Lower lobe of right lung (tissue), 2 donors: Measurements from ENCODE around the gene CCDC182. TPM values are rescaled to one million over a fixed set of nuclear protein-coding genes. Genes with fewer than 3 reads are reported as not detected.

ENCODE experiments used
- ATAC-seq, 2 donors: fragments of 200-7000 bp; cut with Tn5 transposase; one replicate each; pipeline ENCODE4 v1.9.1; 2020 to 2022; ENCODE audit warnings: mild to moderate bottlenecking in 2 of 2, moderate library complexity in 2 of 2
- DNase-seq: peaks from one replicate; pipeline ENCODE4 v3.0.0-alpha.2; 2020
- H3K27ac ChIP-seq: fragments of 200-600 bp; one replicate; pipeline ENCODE4 v1.8.0; 2022
- H3K27me3 ChIP-seq: fragments of 200-600 bp; one replicate; pipeline ENCODE4 v1.8.0; 2022; ENCODE audit warnings: low read depth
- H3K36me3 ChIP-seq: fragments of 200-600 bp; one replicate; pipeline ENCODE4 v1.8.0; 2022; ENCODE audit warnings: mild to moderate bottlenecking
- H3K4me1 ChIP-seq: fragments of 200-600 bp; one replicate; pipeline ENCODE4 v1.8.0; 2022
- H3K4me3 ChIP-seq: fragments of 200-600 bp; one replicate; pipeline ENCODE4 v1.8.0; 2022; ENCODE audit warnings: mild to moderate bottlenecking
- H3K9me3 ChIP-seq: fragments of 200-600 bp; one replicate; pipeline ENCODE4 v1.8.0; 2022
- CTCF ChIP-seq: fragments of 200-600 bp; IDR thresholded peaks from one replicate; pipeline ENCODE4 v1.8.0; 2022; ENCODE audit warnings: antibody characterized with exemption, mild to moderate bottlenecking
- intact Hi-C: fragments of 100-400 bp; cut with DNase I; formaldehyde crosslinking; loops from one replicate; pipeline ENCODE4 v1.11.0; 2022
- total RNA-seq: library from RNA; stranded (reverse); fragmentation: NEBNext Ultra II Directional; extraction: Animal tissue kit (Norgen Biotek cat#: 25700); gene quantifications from one replicate; pipeline ENCODE4 v1.2.1, GENCODE V29; 2021
- donor health status: DM: no; HTN: yes; CAD: no; lungs with severe emphysema.

Gene CCDC182
- total RNA-seq, 1 donor from 2014 or later: not detected

GRCh38 chr17:57697891-57698711 lies 47.0 kb downstream of the CCDC182 start:
- no peaks in the 10 kb centered on the region for H3K27me3 ChIP-seq
- DNase-seq (no peak), ATAC-seq (no peak)
- no peak for TF ChIP-seq CTCF
- H3K4me3 ChIP-seq: no peak overlapping the region
- intact Hi-C loops: no loop called here
- no peaks in the 10 kb centered on the region for H3K36me3 ChIP-seq
- H3K9me3 ChIP-seq: no peaks in the 10 kb centered on the region
- no peaks in the 10 kb centered on the region for H3K4me1 ChIP-seq
- H3K27ac ChIP-seq: no peak overlapping the region

GRCh38 chr17:57697197-57697596 lies 47.9 kb downstream of the CCDC182 start:
- no peak for TF ChIP-seq CTCF
- Histone ChIP-seq H3K36me3 (no peaks in the 10 kb centered on the region), H3K27ac (no peak overlapping the region), H3K9me3 (no peaks in the 10 kb centered on the region), H3K4me1 (no peaks in the 10 kb centered on the region), H3K27me3 (no peaks in the 10 kb centered on the region), H3K4me3 (no peak overlapping the region)
- DNase-seq (no peak), ATAC-seq (no peak)
- intact Hi-C loops: no loop called here

- Histone ChIP-seq H3K27me3 (no peaks in the 10 kb centered on the region), H3K27ac (no peak overlapping the region), H3K36me3 (no peaks in the 10 kb centered on the region), H3K4me1 (no peaks in the 10 kb centered on the region), H3K9me3 (no peaks in the 10 kb centered on the region), H3K4me3 (no peak overlapping the region)
- intact Hi-C loops: no loop called here
- DNase-seq: no peak
- no peak for TF ChIP-seq CTCF
- ATAC-seq: no peak
Measured at GRCh38 chr17:57696050-57696449, 49.0 kb downstream of the CCDC182 start.

Other genes with a start within 250 kb of the CCDC182 start
- 35.4 TPM for gene MRPS23, start 104.7 kb upstream of the CCDC182 start, total RNA-seq
- 42.8 TPM for gene CUEDC1, start 210.1 kb upstream of the CCDC182 start, total RNA-seq
- gene VEZF1, start 243.0 kb upstream of the CCDC182 start, total RNA-seq: 73.5 TPM